CD4-positive, CD25-positive, alpha-beta regulatory T cell (primary cell): ENCODE data around the gene CAPN10. TPM values are rescaled to one million over a fixed set of nuclear protein-coding genes. Genes with fewer than 3 reads are reported as not detected.
A peak's percentile ranks its signal among the peaks of the same experiment; 100 is the strongest.

ENCODE experiments used
- ATAC-seq, 2 donors: fragments of 150-1000 bp; cut with Tn5 transposase; one replicate each; pipeline ENCODE4 v1.10.0; 2021; ENCODE audit warnings: low read depth in 2 of 2, moderate number of reproducible peaks in 2 of 2, moderate library complexity in 1 of 2
- DNase-seq, 3 donors: peaks; one replicate each; pipeline versions ENCODE4 v3.0.0 to v3.0.0-alpha.2; 2012 to 2022; ENCODE audit warnings: mixed read lengths in 1 of 3
- H3K27ac ChIP-seq: one replicate; pipeline ENCODE4 v1.7.0; 2013; ENCODE audit warnings: mild to moderate bottlenecking, low read length; ENCODE audit not compliant: insufficient read depth, poor library complexity, severe bottlenecking
- H3K27me3 ChIP-seq: one replicate; pipeline ENCODE4 v1.7.0; 2013; ENCODE audit warnings: low read length; ENCODE audit not compliant: control insufficient read depth, insufficient read depth
- H3K36me3 ChIP-seq: one replicate; pipeline ENCODE4 v1.7.0; 2013; ENCODE audit warnings: mild to moderate bottlenecking, low read length, moderate library complexity; ENCODE audit not compliant: control insufficient read depth, insufficient read depth
- H3K4me1 ChIP-seq: 2 replicates; pipeline ENCODE4 v1.7.0; 2013; ENCODE audit warnings: mild to moderate bottlenecking, low read length; ENCODE audit not compliant: insufficient read depth, control insufficient read depth, poor library complexity, severe bottlenecking
- H3K4me3 ChIP-seq: one replicate; pipeline ENCODE4 v1.7.0; 2013; ENCODE audit warnings: low read depth, mild to moderate bottlenecking, low read length, moderate library complexity
- H3K9me3 ChIP-seq, 2 experiments: 1 replicate in 1 of 2; 2 replicates in 1 of 2; pipeline ENCODE4 v1.7.0; 2013; ENCODE audit warnings: low read length in 2 of 2, mild to moderate bottlenecking in 1 of 2, moderate library complexity in 1 of 2; ENCODE audit not compliant: control insufficient read depth in 2 of 2
- H3K27ac Mint-ChIP-seq, 3 donors: one replicate each; pipeline ENCODE4 v1.8.0; 2020 to 2022; ENCODE audit warnings: mild to moderate bottlenecking in 3 of 3, mixed read lengths in 3 of 3, moderate library complexity in 2 of 3
- H3K27me3 Mint-ChIP-seq: one replicate; pipeline ENCODE4 v1.8.0; 2022; ENCODE audit warnings: mild to moderate bottlenecking, mixed read lengths
- H3K36me3 Mint-ChIP-seq: one replicate; pipeline ENCODE4 v1.8.0; 2020; ENCODE audit warnings: mixed read lengths
- H3K4me1 Mint-ChIP-seq, 4 donors: one replicate each; pipeline ENCODE4 v1.8.0; 2020 to 2022; ENCODE audit warnings: mixed read lengths in 4 of 4, mild to moderate bottlenecking in 1 of 4
- H3K4me3 Mint-ChIP-seq, 4 donors: one replicate each; pipeline ENCODE4 v1.8.0; 2020 to 2022; ENCODE audit warnings: mild to moderate bottlenecking in 4 of 4, mixed read lengths in 4 of 4, moderate library complexity in 3 of 4
- H3K9me3 Mint-ChIP-seq, 7 donors: one replicate each; pipeline ENCODE4 v1.8.0; 2020 to 2022; ENCODE audit warnings: mixed read lengths in 7 of 7, mild to moderate bottlenecking in 3 of 7, moderate library complexity in 2 of 7
- polyA plus RNA-seq, 4 donors: library from polyadenylated mRNA; unstranded; fragments of 300-500 nt; fragmentation: Illumina TruSeq; gene quantifications; one replicate each; pipeline ENCODE4 v1.2.3, GENCODE V29; 2021
- total RNA-seq: library from RNA; stranded (reverse); gene quantifications from one replicate; pipeline ENCODE4 v1.2.3, GENCODE V29; 2022

The CAPN10 gene
- total and polyA plus RNA-seq, 5 donors from 2014 or later, result 6.8 to 64.6 (median 7.8) TPM

DNA sequence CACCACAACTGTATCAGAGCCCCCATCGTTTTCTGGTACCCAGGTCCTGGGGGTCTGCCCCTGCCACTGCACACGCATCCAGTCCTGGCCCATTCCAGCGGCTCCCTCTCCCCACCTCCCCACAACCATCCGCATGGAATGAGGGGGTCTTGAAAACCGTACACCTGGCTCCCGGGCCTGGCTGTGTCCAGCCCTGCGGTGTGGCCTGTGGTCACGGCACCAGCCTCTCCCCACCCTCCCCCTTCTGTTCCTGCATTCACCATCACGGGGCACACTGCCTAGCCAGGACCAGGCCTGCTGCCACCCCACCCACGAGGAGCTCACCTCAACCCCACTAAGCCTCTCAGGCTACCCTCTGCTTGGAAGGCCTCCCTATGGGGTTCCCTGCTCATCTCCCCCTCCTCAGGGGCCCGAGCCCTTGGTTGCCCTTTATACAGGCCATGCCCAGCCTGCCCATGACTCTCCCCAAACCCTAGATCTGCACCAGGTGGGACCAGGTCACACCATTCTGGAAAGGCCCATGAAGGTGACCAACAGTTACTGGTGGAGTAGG, 50.1 kb downstream of the CAPN10 start:
- Histone ChIP-seq H3K9me3 (peaks cover 5 to 13% of the 10 kb centered on the region in 2 experiments), H3K27me3 (no peaks in the 10 kb centered on the region), H3K36me3 (no peaks in the 10 kb centered on the region), H3K27ac (no peak overlapping the region), H3K4me1 (no peaks in the 10 kb centered on the region), H3K4me3 (no peak overlapping the region)
- Mint-ChIP-seq H3K27me3 (no peaks in the 10 kb centered on the region), H3K4me3 (no peak overlapping the region), H3K27ac (no peak overlapping the region), H3K4me1 (no peaks in the 10 kb centered on the region), H3K36me3 (no peaks in the 10 kb centered on the region), H3K9me3 (peaks cover 0 to 16% (median 4%) of the 10 kb centered on the region in 7 donors)
- DNase-seq (no peak), ATAC-seq (no peak)

DNA sequence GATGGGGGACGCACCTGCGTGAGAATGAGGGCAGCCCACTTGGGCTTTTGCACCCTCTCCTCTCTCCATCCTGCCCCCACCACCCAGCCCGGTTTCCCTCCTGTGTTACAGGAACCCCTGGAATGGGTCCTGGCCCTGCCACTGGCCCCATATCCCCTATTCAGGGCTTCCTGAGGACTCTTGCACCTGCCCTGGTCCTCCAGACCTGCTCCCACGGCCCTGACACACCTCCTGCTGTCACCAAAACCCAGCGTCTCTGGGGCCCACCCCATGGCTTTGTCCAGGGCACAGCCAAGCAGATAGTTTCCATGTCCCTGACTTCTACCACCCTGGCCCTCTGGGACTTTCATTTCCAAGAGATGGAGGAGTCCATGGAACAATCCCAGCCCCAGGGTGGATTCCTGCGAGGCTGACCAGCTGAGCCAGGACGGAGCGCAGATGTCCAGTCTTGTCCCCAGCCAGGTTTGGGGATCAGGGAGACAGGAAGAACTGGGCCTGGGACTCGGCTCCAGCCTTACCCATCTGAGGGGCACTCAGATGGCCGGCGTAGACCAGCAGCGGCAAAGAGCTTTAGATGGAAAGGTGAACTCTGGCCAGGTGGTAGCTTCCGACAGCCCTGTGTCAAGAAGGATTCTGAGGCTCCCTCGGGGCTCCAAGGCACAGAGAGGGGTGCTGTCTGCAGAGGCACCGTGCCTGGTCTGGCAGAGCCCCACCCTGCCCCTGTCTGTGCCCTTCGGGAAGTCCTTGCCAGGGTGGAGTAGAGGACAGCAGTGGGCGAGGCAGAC, 50.8 kb downstream of the CAPN10 start:
- no peak overlapping the region for H3K4me3 Mint-ChIP-seq
- no peaks in the 10 kb centered on the region for H3K4me1 Mint-ChIP-seq
- no peaks in the 10 kb centered on the region for H3K36me3 ChIP-seq
- no peak overlapping the region for H3K4me3 ChIP-seq
- DNase-seq (no peak), ATAC-seq (no peak)
- no peak overlapping the region for H3K27ac Mint-ChIP-seq
- no peaks in the 10 kb centered on the region for H3K27me3 ChIP-seq
- no peaks in the 10 kb centered on the region for H3K36me3 Mint-ChIP-seq
- peaks cover 5 to 13% of the 10 kb centered on the region in 2 experiments for H3K9me3 ChIP-seq
- H3K4me1 ChIP-seq, result no peaks in the 10 kb centered on the region
- H3K27me3 Mint-ChIP-seq, result no peaks in the 10 kb centered on the region
- H3K9me3 Mint-ChIP-seq, result peaks cover 0 to 16% (median 4%) of the 10 kb centered on the region in 7 donors
- H3K27ac ChIP-seq, result no peak overlapping the region

DNA sequence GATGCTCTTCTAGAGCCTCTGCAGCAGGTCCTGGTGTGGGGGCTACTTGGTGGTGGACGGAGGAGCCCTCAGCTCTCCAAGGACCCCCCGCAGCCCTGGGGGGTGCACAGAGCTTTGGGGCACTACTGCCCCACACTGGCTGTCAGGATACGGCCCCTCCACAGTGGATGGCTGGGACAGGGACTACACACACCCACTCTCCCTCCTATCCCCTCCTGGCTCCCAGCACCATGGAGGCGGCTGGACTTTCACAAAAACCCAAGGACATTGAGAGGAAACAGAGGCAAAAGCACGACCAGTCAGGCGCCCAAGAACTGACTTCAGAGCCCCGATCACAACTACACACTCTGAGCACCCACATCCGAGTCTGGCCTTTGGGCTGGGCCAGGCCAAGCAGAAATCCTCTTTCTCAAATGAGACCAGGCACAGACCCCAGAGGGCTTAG, 51.4 kb downstream of the CAPN10 start:
- no peaks in the 10 kb centered on the region for H3K27me3 Mint-ChIP-seq
- no peaks in the 10 kb centered on the region for H3K36me3 Mint-ChIP-seq

DNA sequence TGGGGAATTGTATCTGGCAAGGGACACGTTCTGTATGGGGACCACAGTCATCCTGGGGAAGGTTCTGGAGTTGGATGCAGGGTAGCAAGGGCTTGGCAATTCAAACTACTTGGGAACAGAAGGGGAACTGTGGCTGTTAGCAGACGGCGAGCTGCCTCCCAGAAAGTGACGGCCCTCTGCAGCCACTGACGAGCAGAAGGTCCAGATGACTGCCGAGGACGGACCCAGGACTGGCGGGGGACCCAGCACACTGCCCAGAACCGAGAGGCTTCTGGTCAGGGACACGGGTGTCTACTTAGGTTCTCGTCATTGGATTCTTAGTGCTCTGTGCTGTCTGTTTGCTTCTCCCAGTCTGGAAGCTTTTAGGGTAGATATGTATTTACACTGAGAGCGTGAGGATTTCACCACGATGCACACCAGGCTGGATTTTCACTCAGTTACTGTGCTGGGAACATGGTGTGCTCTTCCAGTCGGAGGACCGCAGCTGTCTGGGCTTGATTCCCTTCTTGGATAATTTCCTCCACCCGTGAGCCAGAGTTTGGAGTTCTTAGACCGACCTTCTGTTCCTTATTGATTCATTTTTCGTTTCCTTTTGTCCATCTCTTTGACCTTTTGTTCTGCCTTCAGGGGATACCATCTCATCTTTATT, 52.1 kb downstream of the CAPN10 start:
- DNase-seq, result no peak
- peaks cover 2 to 10% of the 10 kb centered on the region in 2 experiments for H3K9me3 ChIP-seq
- no peaks in the 10 kb centered on the region for H3K4me1 Mint-ChIP-seq

More for the DNA sequence above, 51.4 kb downstream of the CAPN10 start:
- H3K27ac Mint-ChIP-seq, result no peak overlapping the region
- ATAC-seq, result no peak
- H3K9me3 ChIP-seq, result peaks cover 5 to 13% of the 10 kb centered on the region in 2 experiments
- no peak overlapping the region for H3K27ac ChIP-seq
- H3K9me3 Mint-ChIP-seq, result peaks cover 0 to 15% (median 4%) of the 10 kb centered on the region in 7 donors
- no peak for DNase-seq
- no peaks in the 10 kb centered on the region for H3K36me3 ChIP-seq
- H3K4me1 Mint-ChIP-seq, result no peaks in the 10 kb centered on the region
- no peak overlapping the region for H3K4me3 ChIP-seq
- H3K4me3 Mint-ChIP-seq, result no peak overlapping the region
- no peaks in the 10 kb centered on the region for H3K4me1 ChIP-seq
- no peaks in the 10 kb centered on the region for H3K27me3 ChIP-seq

DNA sequence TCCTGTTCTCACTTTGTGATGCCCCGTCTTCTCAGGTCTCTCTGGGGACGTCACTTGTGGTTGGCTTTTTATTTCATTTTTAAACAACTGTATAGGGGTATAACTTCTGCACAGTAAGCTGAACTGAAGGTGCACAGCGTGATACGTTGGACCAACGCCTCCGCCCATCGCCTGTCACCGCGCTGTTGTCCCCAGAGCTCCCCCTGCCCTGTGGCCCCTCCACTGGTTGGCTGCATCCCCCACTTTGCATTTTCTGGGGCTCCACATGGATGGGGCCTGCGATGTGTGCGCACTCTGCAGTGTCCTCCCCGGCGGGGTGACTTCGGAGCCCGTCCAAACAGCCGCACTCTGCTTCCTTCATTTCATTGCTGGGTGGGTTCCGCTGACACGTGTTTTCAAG, 53.0 kb downstream of the CAPN10 start:
- Histone ChIP-seq H3K27me3 (no peaks in the 10 kb centered on the region), H3K27ac (no peak overlapping the region), H3K4me1 (no peaks in the 10 kb centered on the region), H3K9me3 (peaks cover 1% of the 10 kb centered on the region in 2 experiments), H3K36me3 (no peaks in the 10 kb centered on the region), H3K4me3 (no peak overlapping the region)
- ATAC-seq (no peak), DNase-seq (no peak)
- no peaks in the 10 kb centered on the region for H3K27me3 Mint-ChIP-seq
- no peak overlapping the region for H3K4me3 Mint-ChIP-seq
- H3K36me3 Mint-ChIP-seq, result no peaks in the 10 kb centered on the region
- no peak overlapping the region for H3K27ac Mint-ChIP-seq
- peaks cover 0 to 3% (median under 1%) of the 10 kb centered on the region in 7 donors for H3K9me3 Mint-ChIP-seq
- H3K4me1 Mint-ChIP-seq, result no peaks in the 10 kb centered on the region

More for the DNA sequence above, 52.1 kb downstream of the CAPN10 start:
- Histone ChIP-seq H3K36me3 (no peaks in the 10 kb centered on the region), H3K27ac (no peak overlapping the region), H3K4me1 (no peaks in the 10 kb centered on the region), H3K4me3 (no peak overlapping the region), H3K27me3 (no peaks in the 10 kb centered on the region)
- Mint-ChIP-seq H3K27ac (peak overlapping the region in 1 of 3 donors; percentile 59), H3K27me3 (no peaks in the 10 kb centered on the region), H3K4me3 (no peak overlapping the region), H3K36me3 (no peaks in the 10 kb centered on the region), H3K9me3 (peaks cover 0 to 8% (median under 1%) of the 10 kb centered on the region in 7 donors)
- ATAC-seq, result no peak

GRCh38 chr2:240640939-240641338, 54.4 kb downstream of the CAPN10 start:
- Histone ChIP-seq H3K4me3 (no peak overlapping the region), H3K4me1 (no peaks in the 10 kb centered on the region), H3K27ac (no peak overlapping the region), H3K27me3 (no peaks in the 10 kb centered on the region), H3K36me3 (no peaks in the 10 kb centered on the region), H3K9me3 (no peaks in the 10 kb centered on the region)
- no peak overlapping the region for H3K4me3 Mint-ChIP-seq
- H3K9me3 Mint-ChIP-seq, result peaks cover 0 to 1% (median 0%) of the 10 kb centered on the region in 7 donors
- no peaks in the 10 kb centered on the region for H3K27me3 Mint-ChIP-seq
- DNase-seq (no peak), ATAC-seq (no peak)
- H3K27ac Mint-ChIP-seq, result no peak overlapping the region
- H3K36me3 Mint-ChIP-seq, result no peaks in the 10 kb centered on the region
- H3K4me1 Mint-ChIP-seq, result no peaks in the 10 kb centered on the region

GRCh38 chr2:240642061-240642805, 55.7 kb downstream of the CAPN10 start:
- Histone ChIP-seq H3K4me3 (no peak overlapping the region), H3K27ac (no peak overlapping the region), H3K4me1 (no peaks in the 10 kb centered on the region), H3K9me3 (no peaks in the 10 kb centered on the region), H3K36me3 (no peaks in the 10 kb centered on the region), H3K27me3 (no peaks in the 10 kb centered on the region)
- Mint-ChIP-seq H3K27ac (no peak overlapping the region), H3K36me3 (no peaks in the 10 kb centered on the region), H3K4me3 (no peak overlapping the region), H3K4me1 (no peaks in the 10 kb centered on the region), H3K9me3 (peaks cover 0 to 1% (median 0%) of the 10 kb centered on the region in 7 donors), H3K27me3 (no peaks in the 10 kb centered on the region)
- ATAC-seq (no peak), DNase-seq (no peak)
